Measurements from ENCODE around the gene MMD.
"Not testable (repeated sequence)": the region's sequence is repeated elsewhere in the genome, so short reads cannot be mapped to it uniquely, and the experiment has no call there.

Gene MMD

GRCh38 chr17:55390364-55390977 is 31.2 kb downstream of the MMD start:
- no peak for DNase-seq (ENCODE audit: low read depth)
- H3K4me3 ChIP-seq (ENCODE audit: low read depth, low read length): no peak overlapping the region
- TF ChIP-seq, protein P1, sequence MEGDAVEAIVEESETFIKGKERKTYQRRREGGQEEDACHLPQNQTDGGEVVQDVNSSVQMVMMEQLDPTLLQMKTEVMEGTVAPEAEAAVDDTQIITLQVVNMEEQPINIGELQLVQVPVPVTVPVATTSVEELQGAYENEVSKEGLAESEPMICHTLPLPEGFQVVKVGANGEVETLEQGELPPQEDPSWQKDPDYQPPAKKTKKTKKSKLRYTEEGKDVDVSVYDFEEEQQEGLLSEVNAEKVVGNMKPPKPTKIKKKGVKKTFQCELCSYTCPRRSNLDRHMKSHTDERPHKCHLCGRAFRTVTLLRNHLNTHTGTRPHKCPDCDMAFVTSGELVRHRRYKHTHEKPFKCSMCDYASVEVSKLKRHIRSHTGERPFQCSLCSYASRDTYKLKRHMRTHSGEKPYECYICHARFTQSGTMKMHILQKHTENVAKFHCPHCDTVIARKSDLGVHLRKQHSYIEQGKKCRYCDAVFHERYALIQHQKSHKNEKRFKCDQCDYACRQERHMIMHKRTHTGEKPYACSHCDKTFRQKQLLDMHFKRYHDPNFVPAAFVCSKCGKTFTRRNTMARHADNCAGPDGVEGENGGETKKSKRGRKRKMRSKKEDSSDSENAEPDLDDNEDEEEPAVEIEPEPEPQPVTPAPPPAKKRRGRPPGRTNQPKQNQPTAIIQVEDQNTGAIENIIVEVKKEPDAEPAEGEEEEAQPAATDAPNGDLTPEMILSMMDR (IDR thresholded peaks at IDR 0.05; ENCODE audit: insufficient read depth, low read depth, low read length, missing control alignments): no peak

- DNase-seq (ENCODE audit: low read depth); H3K4me3 ChIP-seq (ENCODE audit: low read depth, low read length): not testable (repeated sequence)
These were observed 31.9 kb downstream of the MMD start for GRCh38 chr17:55389715-55390114.

DNA sequence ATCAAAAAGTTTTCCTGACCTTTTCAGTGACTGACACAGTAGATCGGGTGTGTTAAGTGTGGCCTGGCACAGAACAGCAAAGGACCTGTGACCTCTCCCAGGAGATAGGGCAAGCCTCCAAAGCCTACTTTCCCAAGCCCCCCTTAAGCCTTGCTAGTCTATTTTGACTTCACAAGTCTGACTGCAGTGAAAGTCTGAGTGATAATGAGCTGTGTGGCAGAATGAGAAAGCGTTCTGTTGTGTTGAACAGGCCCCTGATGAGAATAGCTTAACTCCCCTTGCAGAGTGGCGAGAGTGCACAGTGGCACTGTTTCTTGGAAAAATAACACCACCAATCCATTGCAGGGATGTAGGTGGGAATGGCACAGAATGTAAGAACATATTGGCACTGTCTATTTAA is 32.8 kb downstream of the MMD start:
- no peak for DNase-seq (ENCODE audit: low read depth)
- no peak overlapping the region for H3K4me3 ChIP-seq (ENCODE audit: low read depth, low read length)
- TF ChIP-seq, protein P1 (IDR thresholded peaks at IDR 0.05; ENCODE audit: insufficient read depth, low read depth, low read length, missing control alignments): no peak

DNA sequence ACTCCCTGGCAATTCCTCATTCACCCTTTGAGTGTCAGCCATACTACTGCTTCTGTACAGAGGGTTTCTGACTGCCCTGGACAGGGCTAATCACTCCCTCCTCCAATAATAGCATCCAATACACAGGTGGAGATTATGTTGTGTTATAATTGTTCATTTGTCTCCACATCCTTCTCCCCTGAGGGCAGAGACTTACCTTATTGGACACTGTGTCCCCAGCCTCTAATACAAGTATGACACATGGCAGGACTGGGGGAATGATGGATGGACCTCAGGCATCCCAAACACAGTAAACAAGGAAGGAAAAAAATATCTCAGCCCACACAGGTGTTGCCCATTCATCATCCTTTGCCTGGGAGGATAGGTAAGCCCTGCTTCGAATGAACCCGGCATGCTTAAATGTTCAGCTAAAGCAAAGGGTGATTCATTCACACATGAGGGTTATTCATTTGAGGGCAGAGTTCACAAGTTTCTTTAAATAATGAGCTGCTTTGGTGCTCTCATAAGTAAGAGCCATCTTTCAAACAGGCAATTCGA is 34.8 kb downstream of the MMD start:
- TF ChIP-seq, protein P1 (IDR thresholded peaks at IDR 0.05; ENCODE audit: insufficient read depth, low read depth, low read length, missing control alignments): no peak
- H3K4me3 ChIP-seq (ENCODE audit: low read depth, low read length): no peak overlapping the region
- DNase-seq (ENCODE audit: low read depth): no peak

DNA sequence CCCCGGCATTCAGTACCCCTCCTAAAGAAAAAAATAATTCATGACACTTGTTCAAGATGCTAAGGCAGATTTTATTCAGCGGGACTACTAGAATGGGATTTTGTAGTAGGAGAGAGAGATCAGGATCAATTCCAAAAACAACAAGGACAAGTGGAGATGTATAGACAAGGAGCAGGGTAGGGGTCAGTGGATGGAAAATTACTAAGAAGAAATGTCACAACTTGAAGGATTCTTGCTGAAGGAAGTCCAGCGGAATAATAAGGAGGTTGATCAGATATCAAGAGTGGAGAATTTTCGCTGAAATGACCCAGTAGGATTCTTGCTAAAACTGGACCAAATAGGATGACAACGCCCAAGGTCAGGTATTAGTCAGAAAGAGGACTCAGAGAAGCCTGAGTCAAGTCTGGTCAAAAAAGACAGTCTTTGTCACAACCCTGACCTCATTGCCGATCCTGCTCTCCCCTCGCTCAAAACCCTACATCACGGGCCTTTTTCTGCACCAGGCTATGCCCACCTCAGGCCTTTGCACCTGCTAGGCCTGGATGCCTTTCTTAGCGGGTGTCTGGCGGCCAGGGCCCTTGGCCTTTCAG is 36.9 kb downstream of the MMD start:
- TF ChIP-seq, protein P1 (IDR thresholded peaks at IDR 0.05; ENCODE audit: insufficient read depth, low read depth, low read length, missing control alignments): no peak
- DNase-seq (ENCODE audit: low read depth): no peak

GRCh38 chr17:55383771-55384642 is 37.6 kb downstream of the MMD start:
- TF ChIP-seq, protein P1 (IDR thresholded peaks at IDR 0.05; ENCODE audit: insufficient read depth, low read depth, low read length, missing control alignments): no peak
- no peak for DNase-seq (ENCODE audit: low read depth)
- H3K4me3 ChIP-seq (ENCODE audit: low read depth, low read length): no peak overlapping the region

More for the DNA sequence above, 36.9 kb downstream of the MMD start:
- no peak overlapping the region for H3K4me3 ChIP-seq (ENCODE audit: low read depth, low read length)

Data from GM12865 (cell line).